ENCODE data around the gene HOXC13. TPM values are rescaled to one million over a fixed set of nuclear protein-coding genes. Genes with fewer than 3 reads are reported as not detected.

Gene HOXC13
- total RNA-seq, 1 donor from 2014 or later: not detected

GRCh38 chr12:53978477-53979356, 40.1 kb downstream of the HOXC13 start:
- Mint-ChIP-seq H3K4me3 (ENCODE audit: unreplicated experiment) (no peak overlapping the region), H3K27me3 (ENCODE audit: low read depth, unreplicated experiment) (peaks cover 86% of the 10 kb centered on the region), H3K27ac (ENCODE audit: unreplicated experiment) (no peak overlapping the region), H3K9me3 (ENCODE audit: unreplicated experiment) (peaks cover 11% of the 10 kb centered on the region), H3K4me1 (ENCODE audit: low read depth, unreplicated experiment) (no peaks in the 10 kb centered on the region), H3K36me3 (ENCODE audit: low read depth, unreplicated experiment) (no peaks in the 10 kb centered on the region)
- Histone ChIP-seq H2AFZ (ENCODE audit: low read depth, low read length) (no peak overlapping the region), H3K9me3 (ENCODE audit: insufficient read depth, low read depth, low read length) (no peaks in the 10 kb centered on the region), H3K36me3 (ENCODE audit: insufficient read depth, low read length) (no peaks in the 10 kb centered on the region), H4K20me1 (ENCODE audit: insufficient read depth, low read length) (no peaks in the 10 kb centered on the region), H3K4me3 (ENCODE audit: insufficient read depth, low read depth, low read length) (no peak overlapping the region), H3K4me2 (ENCODE audit: low read length) (no peak overlapping the region), H3K27ac (ENCODE audit: low read depth, low read length) (no peak overlapping the region), H3K4me1 (ENCODE audit: insufficient read depth, low read length) (no peaks in the 10 kb centered on the region), H3K27me3 (ENCODE audit: insufficient read depth, low read length) (peaks cover 93% of the 10 kb centered on the region), H3K9ac (ENCODE audit: low read length) (no peak overlapping the region), H3K79me2 (ENCODE audit: insufficient read depth, low read length) (no peaks in the 10 kb centered on the region)
- TF ChIP-seq EZH2 (IDR thresholded peaks at IDR 0.05; ENCODE audit: insufficient read depth, low read length): no peak
- TF ChIP-seq, protein P1, sequence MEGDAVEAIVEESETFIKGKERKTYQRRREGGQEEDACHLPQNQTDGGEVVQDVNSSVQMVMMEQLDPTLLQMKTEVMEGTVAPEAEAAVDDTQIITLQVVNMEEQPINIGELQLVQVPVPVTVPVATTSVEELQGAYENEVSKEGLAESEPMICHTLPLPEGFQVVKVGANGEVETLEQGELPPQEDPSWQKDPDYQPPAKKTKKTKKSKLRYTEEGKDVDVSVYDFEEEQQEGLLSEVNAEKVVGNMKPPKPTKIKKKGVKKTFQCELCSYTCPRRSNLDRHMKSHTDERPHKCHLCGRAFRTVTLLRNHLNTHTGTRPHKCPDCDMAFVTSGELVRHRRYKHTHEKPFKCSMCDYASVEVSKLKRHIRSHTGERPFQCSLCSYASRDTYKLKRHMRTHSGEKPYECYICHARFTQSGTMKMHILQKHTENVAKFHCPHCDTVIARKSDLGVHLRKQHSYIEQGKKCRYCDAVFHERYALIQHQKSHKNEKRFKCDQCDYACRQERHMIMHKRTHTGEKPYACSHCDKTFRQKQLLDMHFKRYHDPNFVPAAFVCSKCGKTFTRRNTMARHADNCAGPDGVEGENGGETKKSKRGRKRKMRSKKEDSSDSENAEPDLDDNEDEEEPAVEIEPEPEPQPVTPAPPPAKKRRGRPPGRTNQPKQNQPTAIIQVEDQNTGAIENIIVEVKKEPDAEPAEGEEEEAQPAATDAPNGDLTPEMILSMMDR (IDR thresholded peaks at IDR 0.05; ENCODE audit: insufficient read depth, low read depth, low read length): no peak
- DNase-seq (ENCODE audit: low read depth): no peak
- no peak for FAIRE-seq

- H3K27me3 Mint-ChIP-seq (ENCODE audit: low read depth, unreplicated experiment): peaks cover 88% of the 10 kb centered on the region
- Histone ChIP-seq H3K27ac (ENCODE audit: low read depth, low read length) (no peak overlapping the region), H3K4me2 (ENCODE audit: low read length) (no peak overlapping the region), H3K27me3 (ENCODE audit: insufficient read depth, low read length) (peaks cover 90% of the 10 kb centered on the region), H4K20me1 (ENCODE audit: insufficient read depth, low read length) (no peaks in the 10 kb centered on the region), H3K4me1 (ENCODE audit: insufficient read depth, low read length) (no peaks in the 10 kb centered on the region), H3K9me3 (ENCODE audit: insufficient read depth, low read depth, low read length) (no peaks in the 10 kb centered on the region), H2AFZ (ENCODE audit: low read depth, low read length) (no peak overlapping the region), H3K36me3 (ENCODE audit: insufficient read depth, low read length) (no peaks in the 10 kb centered on the region), H3K79me2 (ENCODE audit: insufficient read depth, low read length) (no peaks in the 10 kb centered on the region), H3K4me3 (ENCODE audit: insufficient read depth, low read depth, low read length) (no peak overlapping the region), H3K9ac (ENCODE audit: low read length) (no peak overlapping the region)
- H3K27ac Mint-ChIP-seq (ENCODE audit: unreplicated experiment): peak overlapping the region; percentile 43
- DNase-seq (ENCODE audit: low read depth): no peak
- H3K4me3 Mint-ChIP-seq (ENCODE audit: unreplicated experiment): no peak overlapping the region
- no peaks in the 10 kb centered on the region for H3K4me1 Mint-ChIP-seq (ENCODE audit: low read depth, unreplicated experiment)
- no peaks in the 10 kb centered on the region for H3K36me3 Mint-ChIP-seq (ENCODE audit: low read depth, unreplicated experiment)
- peaks cover 11% of the 10 kb centered on the region for H3K9me3 Mint-ChIP-seq (ENCODE audit: unreplicated experiment)
- no peak for FAIRE-seq
- TF ChIP-seq, protein P1 (IDR thresholded peaks at IDR 0.05; ENCODE audit: insufficient read depth, low read depth, low read length): no peak
- no peak for TF ChIP-seq EZH2 (IDR thresholded peaks at IDR 0.05; ENCODE audit: insufficient read depth, low read length)
These were observed 41.6 kb downstream of the HOXC13 start for GRCh38 chr12:53980104-53980801.
